HG03442 (cell line): ENCODE results near the gene SOCS2.
"Not testable (repeated sequence)": the region's sequence is repeated elsewhere in the genome, so short reads cannot be mapped to it uniquely, and the experiment has no call there.

ENCODE experiments used
- ATAC-seq: cut with Tn5 transposase; IDR thresholded peaks from one replicate; pipeline ENCODE4 v1.9.1; 2021; ENCODE audit warnings: mild to moderate bottlenecking, moderate library complexity; ENCODE audit not compliant: unreplicated experiment

SOCS2 gene, protein sequence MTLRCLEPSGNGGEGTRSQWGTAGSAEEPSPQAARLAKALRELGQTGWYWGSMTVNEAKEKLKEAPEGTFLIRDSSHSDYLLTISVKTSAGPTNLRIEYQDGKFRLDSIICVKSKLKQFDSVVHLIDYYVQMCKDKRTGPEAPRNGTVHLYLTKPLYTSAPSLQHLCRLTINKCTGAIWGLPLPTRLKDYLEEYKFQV

GRCh38 chr12:93571925-93572711 is at the start of gene SOCS2:
Gene SOCS2, plus strand, starts transcription at chr12:93572675. Its CDS starts 223 bp downstream, at chr12:93572898.
- no peak for ATAC-seq

DNA sequence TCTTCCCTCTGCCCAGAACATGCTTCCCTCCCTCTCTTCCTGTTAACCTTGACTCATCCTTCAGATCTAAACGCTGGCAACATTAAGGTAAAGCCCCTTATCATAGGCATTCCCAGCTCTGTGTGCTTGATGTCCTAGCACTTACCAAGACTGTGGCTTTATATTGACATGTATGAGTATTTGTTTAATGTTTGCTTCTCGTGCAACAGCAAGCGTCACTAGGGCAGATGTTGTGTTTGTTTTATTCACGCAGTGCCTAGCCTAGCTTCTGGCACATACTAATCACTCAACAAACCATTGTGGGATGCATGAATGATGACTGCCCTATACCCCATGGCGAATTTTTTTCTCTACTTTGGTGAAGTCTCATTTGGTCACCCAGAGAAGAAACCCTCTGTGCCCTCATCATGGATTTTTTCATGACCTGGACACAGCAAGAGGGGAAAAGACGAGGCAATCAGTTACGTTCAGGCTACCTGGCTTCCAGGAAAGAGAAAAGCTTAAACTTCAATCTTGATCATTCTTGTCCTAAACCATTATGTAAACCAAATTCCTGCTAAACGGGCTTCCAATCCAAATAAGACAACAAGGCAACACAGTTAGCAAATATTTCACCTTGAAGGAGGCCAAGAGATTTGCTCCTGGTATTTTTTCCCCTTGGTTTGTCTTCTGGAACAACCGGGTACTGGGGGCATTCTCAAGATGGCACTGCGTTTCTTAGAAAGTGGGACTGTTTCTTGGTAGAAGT is 47.9 kb upstream of the SOCS2 start:
- ATAC-seq, result no peak

DNA sequence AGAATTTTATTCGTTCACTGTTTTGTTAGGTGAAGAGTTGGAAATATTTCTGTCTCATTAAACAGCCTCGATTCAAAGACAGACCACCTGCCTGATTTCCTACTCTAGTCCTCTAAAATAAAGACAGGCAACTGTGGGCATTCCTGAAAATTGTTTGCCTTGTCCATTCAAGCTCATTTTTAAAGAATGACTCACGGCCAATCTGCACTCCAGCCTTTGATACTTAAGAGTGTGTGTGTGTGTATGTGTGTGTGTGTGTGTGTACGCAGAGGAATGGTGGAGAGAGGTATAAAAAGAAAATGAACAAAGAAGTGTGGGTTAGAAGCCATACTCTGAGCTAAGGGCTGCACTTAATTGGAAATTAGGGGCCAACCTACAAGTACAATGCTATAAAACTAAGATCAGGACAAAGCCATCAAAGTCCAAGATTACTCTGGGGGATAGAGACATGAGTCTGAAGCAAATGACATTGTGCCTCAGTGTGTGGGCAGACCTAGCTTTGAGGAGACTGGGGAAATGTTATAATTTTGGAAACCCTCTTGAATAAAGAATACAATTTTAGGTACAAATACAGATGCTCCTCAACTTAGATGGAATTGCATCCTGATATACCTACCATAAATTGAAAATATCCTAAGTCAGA is 45.6 kb upstream of the SOCS2 start:
- ATAC-seq, result no peak

GRCh38 chr12:93530358-93530757 is 42.1 kb upstream of the SOCS2 start:
- no peak for ATAC-seq

- no peak for ATAC-seq
Measured at GRCh38 chr12:93533310-93533709, 39.2 kb upstream of the SOCS2 start.

DNA sequence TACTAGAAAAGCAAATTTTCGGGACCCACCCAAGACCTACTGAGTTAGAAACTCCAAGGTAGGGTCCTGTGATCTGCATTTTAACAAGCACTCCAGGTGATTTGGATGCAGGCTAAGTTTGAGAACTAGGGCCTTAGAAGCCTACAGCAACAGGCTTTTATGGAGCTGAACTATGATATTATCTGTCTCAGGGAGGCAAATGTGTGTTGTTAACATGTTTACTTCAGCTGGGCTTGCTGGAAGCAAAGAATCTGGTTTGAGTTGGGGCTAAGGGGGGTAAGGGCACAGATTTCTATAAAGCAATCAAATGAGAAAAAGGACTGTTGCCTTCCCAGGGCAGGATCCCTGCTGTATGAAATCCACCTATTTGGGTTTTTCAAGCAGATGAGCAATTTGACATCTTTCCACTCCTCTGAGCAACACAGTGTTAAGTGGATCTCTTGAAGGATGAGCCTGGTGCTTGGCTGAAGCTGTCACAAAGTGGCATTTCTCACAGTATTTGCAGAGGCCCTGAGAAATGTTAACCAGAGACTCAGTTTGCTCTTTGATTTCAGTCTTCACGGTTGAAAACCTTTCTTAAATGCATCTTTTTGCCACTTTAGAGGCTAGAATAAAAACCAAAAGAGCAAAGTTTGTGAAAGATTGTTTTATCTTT is 36.2 kb upstream of the SOCS2 start:
- no peak for ATAC-seq

DNA sequence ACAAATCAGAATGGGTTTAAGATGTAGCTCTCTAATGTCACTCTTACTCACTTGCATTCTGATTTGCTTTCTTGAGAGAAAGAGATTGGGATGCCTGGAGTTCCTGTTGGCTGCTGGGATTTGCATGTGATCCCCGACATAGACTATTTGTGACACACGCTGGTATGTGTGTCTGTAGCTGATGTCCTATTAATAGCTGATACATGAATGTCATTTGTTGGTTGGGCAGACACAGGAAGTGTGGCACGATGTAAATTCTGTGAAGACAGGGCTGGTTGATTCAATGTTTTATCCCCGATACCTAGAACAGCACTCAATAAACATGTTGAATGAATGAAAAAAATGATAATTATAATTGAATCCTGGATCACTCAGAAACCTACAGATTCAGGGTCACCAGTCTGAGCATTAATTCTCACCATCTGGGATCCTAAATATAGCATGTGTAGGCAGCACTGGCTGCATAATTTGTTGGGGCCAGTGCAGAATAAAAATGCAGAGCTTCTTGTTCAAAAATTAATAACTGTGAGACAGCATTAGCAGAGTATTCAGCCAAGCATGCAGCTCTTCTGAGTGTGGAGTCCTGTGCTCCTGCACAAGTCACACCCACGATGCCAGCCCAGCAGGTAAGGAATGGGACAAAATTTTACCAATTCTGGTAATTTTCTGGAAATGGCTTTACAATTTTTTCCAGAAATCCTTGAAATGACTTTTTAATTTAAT is 35.5 kb upstream of the SOCS2 start:
- ATAC-seq, result peak; percentile 86

DNA sequence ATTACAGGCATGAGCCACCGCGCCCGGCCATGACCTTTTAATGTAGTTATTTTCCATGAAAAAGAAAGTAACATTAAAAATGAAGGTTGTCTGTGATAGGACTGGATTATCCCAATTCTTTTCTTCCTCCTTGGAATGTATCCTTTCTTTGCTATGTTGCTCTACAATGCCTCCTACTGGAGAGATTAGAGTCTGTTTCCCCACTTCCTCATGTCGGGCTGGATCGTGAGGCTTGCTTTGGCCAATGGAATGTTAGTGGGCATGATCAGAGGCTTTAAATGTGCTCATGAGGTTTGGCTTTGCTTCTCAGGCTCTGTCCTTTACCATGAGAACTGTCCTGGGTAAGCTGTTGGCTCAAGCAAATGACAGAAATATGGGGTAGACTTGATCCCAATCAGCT is 34.7 kb upstream of the SOCS2 start:
- no peak for ATAC-seq

DNA sequence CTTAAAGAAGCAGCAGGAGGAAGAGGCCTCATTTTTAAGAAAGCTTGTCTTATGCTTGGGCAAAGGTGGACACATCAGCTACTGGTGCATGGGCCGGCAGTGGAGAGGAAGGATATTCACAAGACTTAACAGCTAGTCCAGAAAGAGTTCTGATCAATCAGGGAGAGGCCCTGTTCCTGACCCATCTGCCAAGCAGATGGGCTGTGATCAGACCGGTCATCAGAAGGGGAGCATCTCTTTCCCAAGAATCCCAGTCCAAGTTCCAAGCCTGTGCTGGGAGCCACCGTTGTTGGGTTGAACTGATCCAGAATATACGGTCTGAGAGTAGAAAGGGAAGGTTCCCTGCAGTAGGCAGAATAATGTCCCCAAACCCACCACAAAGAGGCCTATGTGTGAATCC is 32.7 kb upstream of the SOCS2 start:
- ATAC-seq, result no peak

GRCh38 chr12:93540466-93540865 is 32.0 kb upstream of the SOCS2 start:
- ATAC-seq, result no peak

DNA sequence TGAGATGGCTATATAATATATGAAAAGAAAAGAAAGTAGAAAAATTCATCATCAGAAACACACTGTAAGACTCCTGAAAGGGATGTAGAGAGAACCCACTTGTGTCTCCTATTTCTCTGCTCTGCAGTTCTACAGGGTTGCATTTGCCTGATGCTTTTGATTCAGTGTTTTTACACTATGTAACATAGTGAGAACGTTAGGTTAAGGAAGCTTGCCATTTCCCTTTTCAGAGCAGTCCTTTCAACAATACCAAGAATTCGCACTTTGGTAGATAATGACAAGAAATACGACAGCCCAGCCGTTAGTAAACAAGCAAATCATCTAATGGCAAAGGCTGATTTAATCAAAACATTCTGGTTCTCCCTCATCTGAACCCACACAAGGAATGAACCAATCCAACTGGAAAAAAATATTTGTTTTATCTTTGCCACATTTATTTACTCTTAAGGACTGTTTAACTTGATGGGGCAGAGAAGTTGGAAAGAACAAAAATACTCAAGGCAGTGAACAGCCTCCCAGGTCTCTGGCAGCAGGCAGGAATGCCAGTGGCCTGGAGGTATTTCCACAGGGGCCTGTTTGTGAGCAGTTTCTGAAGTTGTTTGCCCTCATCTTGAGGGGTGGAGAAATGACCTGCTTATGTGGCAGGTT is 30.8 kb upstream of the SOCS2 start:
- no peak for ATAC-seq

- ATAC-seq, result no peak
Measured at GRCh38 chr12:93547778-93548177, 24.7 kb upstream of the SOCS2 start.

GRCh38 chr12:93549174-93549573 is 23.3 kb upstream of the SOCS2 start:
- ATAC-seq, result no peak

- no peak for ATAC-seq
Measured at GRCh38 chr12:93550748-93551611, 21.5 kb upstream of the SOCS2 start.

DNA sequence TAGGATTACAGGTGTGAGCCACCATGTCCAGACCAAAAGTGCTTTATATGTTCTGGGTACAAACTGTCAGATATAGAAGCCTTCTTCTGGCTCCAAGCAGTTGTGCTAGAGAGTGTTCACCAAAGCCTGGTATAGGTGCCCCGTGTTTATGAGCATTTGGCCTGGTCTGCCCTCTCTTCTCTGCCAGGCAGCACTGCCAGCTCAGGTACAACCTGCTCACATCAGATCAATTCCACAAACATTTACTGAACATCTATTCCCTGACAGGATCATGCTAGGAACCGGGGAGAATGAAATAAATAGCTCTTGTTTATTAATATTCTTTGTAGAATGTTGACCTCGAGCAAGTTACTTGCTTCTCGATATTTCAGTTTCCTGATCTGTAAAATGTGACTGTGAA is 20.0 kb upstream of the SOCS2 start:
- ATAC-seq, result no peak

GRCh38 chr12:93557879-93558278 is 14.6 kb upstream of the SOCS2 start:
- not testable (repeated sequence) for ATAC-seq

DNA sequence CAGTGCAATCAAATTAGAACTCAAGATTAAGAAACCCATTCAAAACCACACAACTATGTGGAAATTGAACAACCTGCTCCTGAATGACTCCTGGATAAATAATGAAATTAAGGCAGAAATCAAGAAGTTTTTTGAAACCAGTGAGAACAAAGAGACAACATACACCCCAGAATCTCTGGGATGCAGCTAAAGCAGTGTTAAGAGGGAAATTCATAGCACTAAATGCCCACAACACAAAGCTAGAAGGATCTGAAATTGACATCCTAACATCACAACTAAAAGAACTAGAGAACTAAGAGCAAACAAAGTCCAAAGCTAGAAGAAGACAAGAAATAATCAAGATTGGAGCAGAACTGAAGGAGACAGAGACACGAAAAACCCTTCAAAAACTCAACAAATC is 13.8 kb upstream of the SOCS2 start:
- ATAC-seq, result not testable (repeated sequence)

GRCh38 chr12:93563807-93564538 is 8.5 kb upstream of the SOCS2 start:
- no peak for ATAC-seq
